K562 (cell line): ENCODE data around the gene UHRF1. TPM values are rescaled to one million over a fixed set of nuclear protein-coding genes. Genes with fewer than 3 reads are reported as not detected.

ENCODE experiments used
- ARID2 ChIP-seq: fragments of 450-650 bp; IDR thresholded peaks from 2 replicates; pipeline ENCODE4 v1.6.1; 2017; ENCODE audit warnings: antibody characterized with exemption, mild to moderate bottlenecking
- ARID4B ChIP-seq: sonication (generic); formaldehyde crosslinking; IDR thresholded peaks from 2 replicates; pipeline ENCODE4 v1.8.0; 2022; ENCODE audit warnings: mild to moderate bottlenecking, missing genetic modification reagents
- CBX2 ChIP-seq: fragments of 200-600 bp; sonication (generic); IDR thresholded peaks from one replicate; pipeline ENCODE4 v1.6.1; 2012; ENCODE audit warnings: mild to moderate bottlenecking, low read length, inconsistent platforms; ENCODE audit not compliant: insufficient read depth, poor library complexity, severe bottlenecking
- CREM ChIP-seq: IDR thresholded peaks from 2 replicates; pipeline ENCODE4 v1.6.1; 2014; ENCODE audit warnings: antibody characterized with exemption, low read depth
- DPF2 ChIP-seq: fragments of 450-650 bp; IDR thresholded peaks from 2 replicates; pipeline ENCODE4 v1.6.1; 2016
- FOXK1 ChIP-seq: sonication (generic); formaldehyde crosslinking; IDR thresholded peaks from 2 replicates; pipeline ENCODE4 v1.8.0; 2022; ENCODE audit warnings: missing genetic modification reagents, mild to moderate bottlenecking, borderline replicate concordance
- GATA2 ChIP-seq: sonication (generic); formaldehyde crosslinking; IDR thresholded peaks from 2 replicates; pipeline ENCODE4 v1.4.0; 2020; ENCODE audit warnings: mild to moderate bottlenecking, missing genetic modification reagents
- KDM4B ChIP-seq, 2 experiments: fragments of 450-650 bp in 1 of 2; sonication (generic) in 1 of 2; IDR thresholded peaks; 2 replicates each; pipeline ENCODE4 v1.6.1; 2016 to 2017; ENCODE audit warnings: borderline replicate concordance in 2 of 2, antibody characterized with exemption in 1 of 2, low read depth in 1 of 2, mild to moderate bottlenecking in 1 of 2
- L3MBTL2 ChIP-seq: fragments of 450-650 bp; IDR thresholded peaks from 2 replicates; pipeline ENCODE4 v1.6.1; 2016; ENCODE audit warnings: mild to moderate bottlenecking, moderate library complexity
- MAFF ChIP-seq: IDR thresholded peaks from 2 replicates; pipeline ENCODE4 v1.6.1; 2012; ENCODE audit warnings: low read length, improper control_type of control experiment
- SMAD2 ChIP-seq: fragments of 150-350 bp; IDR thresholded peaks from 2 replicates; pipeline ENCODE4 v1.6.1; 2014; ENCODE audit warnings: low read depth, mild to moderate bottlenecking, low read length
- SNAPC5 ChIP-seq: fragments of 250-450 bp; sonication (Bioruptor Pico); IDR thresholded peaks from 2 replicates; pipeline ENCODE4 v1.8.0; 2021; ENCODE audit warnings: moderate library complexity, mild to moderate bottlenecking, inconsistent platforms
- SOX6 ChIP-seq: fragments of 450-650 bp; IDR thresholded peaks from 2 replicates; pipeline ENCODE4 v1.6.1; 2014; ENCODE audit warnings: mild to moderate bottlenecking
- SREBF2 ChIP-seq: sonication (generic); formaldehyde crosslinking; IDR thresholded peaks from 2 replicates; pipeline ENCODE4 v1.4.0; 2020; ENCODE audit warnings: mild to moderate bottlenecking, missing genetic modification reagents
- TAL1 ChIP-seq: fragments of 450-650 bp; IDR thresholded peaks from 2 replicates; pipeline ENCODE4 v1.6.1; 2016; ENCODE audit warnings: mild to moderate bottlenecking
- THAP12 ChIP-seq: fragments of 250-450 bp; sonication (Bioruptor Pico); IDR thresholded peaks from 2 replicates; pipeline ENCODE4 v1.9.0; 2021; ENCODE audit warnings: mild to moderate bottlenecking, inconsistent platforms
- ZKSCAN3 ChIP-seq: fragments of 250-450 bp; sonication (Bioruptor Pico); IDR thresholded peaks from 2 replicates; pipeline ENCODE4 v1.4.0; 2020
- ZNF354B ChIP-seq: fragments of 250-450 bp; sonication (Bioruptor Pico); IDR thresholded peaks from 2 replicates; pipeline ENCODE4 v1.4.0; 2020
- ZNF583 ChIP-seq: fragments of 250-450 bp; sonication (Bioruptor Pico); IDR thresholded peaks from 2 replicates; pipeline ENCODE4 v1.4.0; 2020
- ZZZ3 ChIP-seq: fragments of 450-650 bp; IDR thresholded peaks from 2 replicates; pipeline ENCODE4 v1.6.1; 2016; ENCODE audit warnings: antibody characterized with exemption, mild to moderate bottlenecking, moderate library complexity
- polyA plus RNA-seq, 8 experiments: library from polyadenylated mRNA; depleted of rRNA in 4 of 8; stranded (reverse) in 5 of 8; unstranded in 3 of 8; fragments of >200 nt; fragmentation: Nextera tagmentation in 2 of 8; fragmentation: Illumina TruSeq in 1 of 8; extraction: Ambion mirVana in 2 of 8; extraction: Trizol in 1 of 8; gene quantifications; 2 replicates each; pipeline versions ENCODE4 v1.2.1 to v1.2.3, GENCODE V29; 2011 to 2014; ENCODE audit warnings: inconsistent platforms in 1 of 8, missing spikeins in 1 of 8
- total RNA-seq, 7 experiments: library from RNA; depleted of rRNA in 6 of 7; stranded (reverse); fragments of >200 nt in 6 of 7; fragmentation: Illumina TruSeq in 2 of 7; extraction: Trizol in 2 of 7; gene quantifications; 2 replicates each; pipeline versions ENCODE4 v1.2.1 to v1.2.3, GENCODE V29; 2011 to 2021; ENCODE audit warnings: low replicate concordance in 1 of 7
- TF ChIP-seq, protein P1 (sequence below), 2 experiments: fragments of 450-650 bp in 1 of 2; sonication (generic) in 1 of 2; formaldehyde crosslinking; conservative IDR thresholded peaks; 2 replicates each; pipeline versions ENCODE4 v1.4.0 to v1.8.1; 2020 to 2022; ENCODE audit warnings: mild to moderate bottlenecking in 1 of 2, missing genetic modification reagents in 1 of 2
- TF ChIP-seq, protein P2 (sequence below): sonication (generic); formaldehyde crosslinking; IDR thresholded peaks from 2 replicates; pipeline ENCODE4 v1.8.0; 2022; ENCODE audit warnings: missing genetic modification reagents, mild to moderate bottlenecking, borderline replicate concordance

UHRF1 gene
- total and polyA plus RNA-seq, 9 of the 15 experiments (the other 6 are each of a cell fraction or from before 2014, with no cell fraction given), result 6.0 to 101 (median 30.9) TPM

DNA sequence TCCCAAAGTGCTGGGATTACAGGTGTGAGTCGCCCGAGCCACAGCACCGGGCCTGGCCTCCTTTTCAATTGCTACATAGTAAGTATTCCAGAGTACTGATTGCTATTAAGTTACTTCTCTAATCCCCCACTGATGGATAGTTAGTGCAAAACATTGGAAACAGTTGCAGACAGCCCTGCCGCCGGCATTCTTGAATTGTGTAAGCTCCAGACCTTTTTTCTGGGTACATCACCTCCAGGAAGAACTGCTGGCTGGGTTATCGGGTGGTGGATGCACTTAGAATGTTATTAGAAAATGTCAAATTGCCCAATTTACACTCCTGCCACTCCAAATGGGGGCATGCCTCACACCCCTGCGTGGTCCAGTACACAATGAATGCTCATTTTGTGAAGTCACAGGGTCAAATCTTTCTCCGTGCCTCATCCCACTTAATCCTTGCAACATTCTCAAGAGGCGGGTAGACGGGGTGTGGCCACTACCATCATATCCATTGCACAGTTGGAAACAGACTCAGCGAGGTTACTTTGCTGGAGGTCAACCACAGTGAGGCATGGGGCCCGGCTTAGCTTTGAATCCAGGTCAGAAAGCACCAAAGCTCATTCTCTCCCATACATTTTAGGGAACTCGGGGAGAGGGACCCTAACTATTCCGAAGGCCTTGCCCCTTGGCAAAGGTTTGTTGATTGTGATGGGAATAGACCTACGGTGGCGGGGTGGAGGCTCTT, 58.6 kb downstream of the UHRF1 start (continued):
- TF ChIP-seq ARID4B (CRISPR knock-in tag) (no peak), L3MBTL2 (no peak), ZKSCAN3 (no peak), SREBF2 (CRISPR knock-in tag) (no peak), ZZZ3 (no peak), KDM4B (IDR thresholded peaks at IDR 0.05; ENCODE audit: borderline replicate concordance in 2 of 2, low read depth in 1 of 2) (no peak), MAFF (no peak), GATA2 (no peak), THAP12 (CRISPR knock-in tag) (no peak), TAL1 (no peak), CREM (no peak), DPF2 (peak; percentile 29; the same call in 1 of the 2 replicates), SNAPC5 (CRISPR knock-in tag) (no peak), SMAD2 (no peak), ZNF583 (no peak), SOX6 (no peak), ZNF354B (CRISPR knock-in tag) (no peak), FOXK1 (CRISPR knock-in tag) (peak; percentile 33; the same call in 1 of the 2 replicates), CBX2 (no peak), ARID2 (no peak)
- TF ChIP-seq, protein P1, sequence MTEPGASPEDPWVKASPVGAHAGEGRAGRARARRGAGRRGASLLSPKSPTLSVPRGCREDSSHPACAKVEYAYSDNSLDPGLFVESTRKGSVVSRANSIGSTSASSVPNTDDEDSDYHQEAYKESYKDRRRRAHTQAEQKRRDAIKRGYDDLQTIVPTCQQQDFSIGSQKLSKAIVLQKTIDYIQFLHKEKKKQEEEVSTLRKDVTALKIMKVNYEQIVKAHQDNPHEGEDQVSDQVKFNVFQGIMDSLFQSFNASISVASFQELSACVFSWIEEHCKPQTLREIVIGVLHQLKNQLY (CRISPR knock-in tag; conservative IDR thresholded peaks at IDR 0.05), result no peak
- TF ChIP-seq, protein P2, sequence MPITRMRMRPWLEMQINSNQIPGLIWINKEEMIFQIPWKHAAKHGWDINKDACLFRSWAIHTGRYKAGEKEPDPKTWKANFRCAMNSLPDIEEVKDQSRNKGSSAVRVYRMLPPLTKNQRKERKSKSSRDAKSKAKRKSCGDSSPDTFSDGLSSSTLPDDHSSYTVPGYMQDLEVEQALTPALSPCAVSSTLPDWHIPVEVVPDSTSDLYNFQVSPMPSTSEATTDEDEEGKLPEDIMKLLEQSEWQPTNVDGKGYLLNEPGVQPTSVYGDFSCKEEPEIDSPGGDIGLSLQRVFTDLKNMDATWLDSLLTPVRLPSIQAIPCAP (CRISPR knock-in tag), result no peak
